HG03039 (cell line): ENCODE results near the gene RORC.
"Not testable (repeated sequence)": the region's sequence is repeated elsewhere in the genome, so short reads cannot be mapped to it uniquely, and the experiment has no call there.

Source experiments
- ATAC-seq: cut with Tn5 transposase; IDR thresholded peaks from one replicate; pipeline ENCODE4 v1.9.1; 2021; ENCODE audit warnings: mild to moderate bottlenecking, moderate library complexity; ENCODE audit not compliant: unreplicated experiment

The RORC gene

DNA sequence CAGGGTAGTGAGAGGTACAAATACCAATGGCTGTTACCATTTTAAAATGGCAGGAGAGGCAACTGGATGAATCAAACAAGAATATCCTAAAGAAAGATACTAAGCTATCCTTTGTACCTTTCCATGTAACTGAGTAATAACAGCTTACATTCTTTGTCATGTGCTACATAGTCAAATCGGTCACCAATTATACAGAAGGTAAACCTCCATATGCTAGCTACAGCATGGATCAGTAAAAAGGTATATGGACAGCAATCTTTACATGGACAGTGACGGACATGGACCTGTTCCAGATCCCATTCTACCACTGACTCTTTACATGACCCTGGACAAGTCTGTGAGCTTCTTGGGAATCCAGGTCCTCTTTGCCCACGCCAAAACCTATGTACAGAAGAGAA is 54.9 kb downstream of the RORC start:
- no peak for ATAC-seq

DNA sequence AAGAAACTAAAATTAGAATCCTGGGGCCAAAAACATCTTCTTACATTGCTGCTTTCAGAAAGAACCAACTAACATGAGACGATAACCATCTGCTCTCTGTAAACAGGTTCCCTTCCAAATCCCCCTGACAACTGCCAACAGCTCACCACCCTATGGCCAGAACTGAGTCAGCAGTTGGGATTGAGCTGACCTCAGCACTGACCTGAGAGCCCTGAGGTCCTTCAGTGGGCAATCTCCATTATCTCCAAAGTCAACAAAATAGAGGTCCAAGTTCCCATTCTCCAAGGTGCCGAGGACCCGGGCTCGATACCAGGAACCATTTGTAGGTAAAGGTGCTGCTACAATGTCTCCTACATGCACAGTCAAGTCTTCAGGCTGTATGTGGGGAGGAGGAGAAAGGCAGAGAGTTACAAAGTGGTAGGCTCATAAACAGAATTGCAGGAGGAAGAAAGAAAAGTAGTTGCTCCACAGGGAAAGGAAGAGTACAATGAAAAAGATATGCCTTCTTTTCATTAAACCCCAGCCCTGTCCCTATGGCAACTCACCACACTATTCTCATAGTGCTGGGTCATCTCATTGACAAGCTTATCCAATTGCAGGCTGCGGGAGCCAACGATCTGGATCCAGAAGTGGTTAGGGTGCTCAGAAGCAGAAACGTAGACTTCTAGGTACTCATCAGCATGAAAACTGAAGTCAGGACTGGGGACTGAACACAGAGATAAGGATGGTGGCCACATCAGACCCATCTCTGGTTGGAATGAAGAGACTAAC is 55.5 kb downstream of the RORC start:
- ATAC-seq = no peak

DNA sequence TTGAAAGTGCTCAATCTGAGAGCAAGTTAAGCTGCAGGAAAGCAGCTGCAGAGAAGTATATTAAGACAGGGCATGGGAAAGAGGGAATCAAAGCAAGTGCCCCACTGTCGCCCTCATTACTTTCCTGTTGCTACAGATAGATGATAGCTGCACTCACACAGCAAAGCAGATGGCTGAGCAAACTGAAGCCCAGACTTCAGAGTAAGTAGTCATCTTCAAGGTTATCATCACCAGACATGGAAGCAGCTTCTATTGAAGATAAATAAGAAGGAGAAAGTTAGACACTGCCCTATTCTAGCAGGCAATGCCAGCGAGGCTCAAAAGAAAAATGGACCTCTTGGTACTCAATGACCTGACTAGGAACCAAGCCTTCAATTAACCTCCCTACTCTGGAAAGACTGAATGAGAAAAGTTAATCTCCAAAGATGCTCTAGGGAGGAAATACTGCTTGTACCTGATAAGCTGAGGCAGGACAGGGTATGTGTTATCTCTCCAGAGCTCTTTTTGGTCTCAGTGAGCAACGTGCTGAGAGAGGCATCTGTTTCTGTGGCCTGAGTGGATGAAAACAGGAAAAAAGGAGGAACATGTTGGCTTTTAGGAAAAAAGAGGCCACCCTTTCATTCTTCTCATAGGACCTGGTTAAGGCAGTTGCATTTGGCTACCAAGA is 57.2 kb downstream of the RORC start:
- no peak for ATAC-seq

DNA sequence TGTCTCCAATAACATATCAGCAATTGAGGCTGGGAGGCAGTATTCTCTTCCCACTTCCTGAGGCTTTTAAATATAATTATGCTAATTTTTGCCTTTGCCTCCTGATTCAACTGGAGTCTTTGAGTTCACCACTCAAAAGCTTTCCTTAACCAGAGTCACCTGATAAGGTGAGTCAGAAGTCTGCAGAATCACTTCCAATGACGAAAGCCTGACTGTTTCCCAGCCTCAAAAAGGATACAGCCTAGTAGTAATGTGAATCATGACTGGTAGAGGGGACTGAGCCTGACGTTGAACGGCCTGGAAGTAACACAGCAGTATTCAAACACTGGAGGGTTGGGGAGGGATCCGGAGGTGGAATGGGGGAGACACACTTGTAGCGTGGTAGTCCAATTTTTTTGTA is 57.9 kb downstream of the RORC start:
- no peak for ATAC-seq

DNA sequence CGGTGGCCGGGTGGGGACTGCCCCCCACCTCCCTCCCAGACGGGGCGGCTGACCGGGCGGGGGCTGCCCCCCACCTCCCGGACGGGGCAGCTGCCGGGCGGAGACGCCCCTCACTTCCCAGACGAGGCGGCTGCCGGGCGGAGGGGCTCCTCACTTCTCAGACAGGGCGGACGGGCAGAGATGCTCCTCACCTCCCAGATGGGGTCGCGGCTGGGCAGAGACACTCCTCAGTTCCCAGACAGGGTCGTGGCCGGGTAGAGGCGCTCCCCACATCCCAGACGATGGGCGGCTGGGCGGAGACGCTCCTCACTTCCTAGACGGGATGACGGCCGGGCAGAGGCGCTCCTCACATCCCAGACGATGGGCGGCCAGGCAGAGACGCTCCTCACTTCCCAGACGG is 62.3 kb downstream of the RORC start:
- ATAC-seq = not testable (repeated sequence)

DNA sequence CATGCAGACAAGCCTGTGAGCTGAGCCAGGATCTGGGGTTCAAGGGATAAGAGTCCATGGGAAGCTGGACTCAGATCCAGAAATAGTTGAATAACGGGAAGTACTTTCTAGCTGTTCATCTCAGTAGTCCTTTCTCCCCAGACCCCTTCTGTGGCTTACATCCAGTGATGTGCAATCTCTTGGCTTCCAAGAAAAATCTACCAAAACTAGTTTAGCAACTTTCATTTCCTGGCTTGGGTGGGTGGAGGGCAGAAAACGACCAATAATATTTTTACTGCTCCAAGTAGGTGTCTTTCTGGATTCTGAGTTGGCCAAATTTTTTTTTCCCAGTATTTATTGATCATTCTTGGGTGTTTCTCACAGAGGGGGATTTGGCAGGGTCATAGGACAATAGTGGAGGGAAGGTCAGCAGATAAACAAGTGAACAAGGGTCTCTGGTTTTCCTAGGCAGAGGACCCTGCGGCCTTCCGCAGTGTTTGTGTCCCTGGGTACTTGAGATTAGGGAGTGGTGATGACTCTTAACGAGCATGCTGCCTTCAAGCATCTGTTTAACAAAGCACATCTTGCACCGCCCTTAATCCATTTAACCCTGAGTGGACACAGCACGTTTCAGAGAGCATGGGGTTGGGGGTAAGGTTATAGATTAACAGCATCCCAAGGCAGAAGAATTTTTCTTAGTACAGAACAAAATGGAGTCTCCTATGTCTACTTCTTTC is 63.1 kb downstream of the RORC start:
- ATAC-seq = not testable (repeated sequence)

DNA sequence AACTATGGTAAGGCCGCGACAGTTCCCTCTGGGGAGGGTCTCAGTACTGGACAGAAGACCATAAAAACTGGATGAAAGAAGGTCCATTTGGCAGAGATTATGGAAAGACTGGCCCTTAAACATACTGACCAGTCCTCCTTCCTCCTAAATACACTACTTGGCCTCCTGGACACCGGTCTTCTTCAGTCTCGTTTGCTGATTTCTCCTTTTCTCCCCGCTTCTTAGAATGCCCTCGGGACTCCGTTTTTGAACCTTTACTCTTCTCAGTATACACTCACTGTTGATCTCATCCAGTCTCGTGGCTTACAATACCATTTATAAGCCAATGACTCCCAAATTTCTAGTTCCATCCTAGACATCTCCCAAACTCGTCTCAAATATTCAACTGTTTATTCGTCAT is 67.6 kb downstream of the RORC start:
- ATAC-seq = no peak

DNA sequence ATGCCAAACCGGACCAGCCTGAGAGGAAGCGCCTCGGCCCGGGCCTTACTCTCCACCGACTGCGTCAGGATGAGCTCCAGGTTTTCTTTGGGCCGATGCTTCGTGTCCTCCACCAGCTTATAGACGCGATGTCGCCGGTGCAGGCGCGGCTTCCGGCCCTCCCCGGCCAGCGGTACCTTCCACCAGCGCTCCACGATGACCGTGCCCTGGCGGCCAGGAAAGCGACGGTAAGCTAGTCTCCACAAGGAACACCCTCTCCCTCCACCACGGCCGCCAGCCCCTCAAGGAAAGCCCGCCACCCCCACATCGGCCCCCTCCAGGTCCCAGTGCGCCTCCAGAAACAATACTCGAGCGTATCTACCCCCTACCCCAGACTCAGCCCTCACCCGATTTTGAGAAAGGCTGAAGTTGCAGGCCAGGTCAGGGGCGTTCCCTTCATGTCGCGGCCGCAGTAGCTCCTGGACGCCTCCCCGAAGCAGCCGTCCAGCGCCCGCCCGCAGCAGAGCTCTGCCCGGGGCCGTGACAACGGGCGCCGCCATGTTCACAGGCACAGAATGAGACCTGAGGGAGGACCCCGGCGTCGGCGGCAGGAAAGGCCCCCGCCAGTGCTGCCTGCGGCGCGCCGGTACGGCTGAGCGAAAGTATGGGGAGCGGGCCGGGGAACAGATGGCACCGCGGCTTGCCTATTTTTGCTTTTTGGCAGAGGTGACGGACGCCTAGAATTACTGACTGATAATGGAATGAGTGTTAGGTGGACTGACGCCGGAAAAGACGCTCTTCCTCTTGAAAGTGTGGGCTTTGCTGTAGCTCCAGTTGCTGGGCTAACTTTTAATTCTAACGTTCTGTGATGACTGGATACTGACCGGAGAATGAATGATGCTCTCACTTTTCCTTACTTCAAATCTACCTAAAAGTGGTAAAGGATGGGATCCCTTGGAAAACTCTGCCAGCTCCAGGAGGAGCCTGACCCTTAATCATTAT is 68.4 kb downstream of the RORC start, which contains the start of gene MRPL9:
MRPL9 (minus strand) TSS at position 556 of the 981 bp plus-strand sequence; CDS start at position 539, 17 bp downstream.
- ATAC-seq = peak; percentile 89

DNA sequence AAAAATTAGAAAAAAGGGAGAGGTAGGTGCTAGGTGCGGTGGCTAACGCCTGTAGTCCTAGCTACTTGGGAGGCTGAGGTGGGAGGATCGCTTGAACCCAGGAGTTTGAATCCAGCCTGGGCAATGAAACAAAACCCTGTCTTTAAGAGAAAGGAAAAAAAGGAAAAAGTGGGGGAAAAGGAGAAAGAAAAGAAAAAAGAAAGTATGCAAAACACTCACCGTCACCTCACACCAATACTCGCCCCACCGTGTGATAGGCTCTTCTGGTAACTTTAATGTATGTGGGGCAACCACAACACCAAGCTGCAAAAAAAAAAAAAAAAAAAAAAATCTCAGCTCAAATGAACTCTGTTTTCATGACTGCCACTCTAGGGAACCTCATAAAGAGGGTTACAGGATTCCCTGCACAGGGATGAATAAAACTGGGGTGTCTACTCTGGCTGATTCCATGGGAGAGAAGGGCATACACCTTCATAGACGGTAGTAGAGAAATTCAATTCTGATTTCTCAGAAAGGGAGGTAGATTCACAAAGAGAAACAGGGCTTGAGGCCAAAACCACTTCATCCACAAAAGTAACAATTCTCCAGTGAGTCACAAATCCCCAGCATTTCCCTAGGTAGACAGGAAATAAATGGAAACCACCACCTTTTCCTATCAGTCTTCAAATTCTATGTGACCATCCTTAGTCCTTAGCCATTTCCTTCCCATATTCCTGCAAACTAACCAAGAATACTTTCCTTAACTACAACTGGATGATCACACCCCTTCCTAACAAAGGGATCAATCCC is 70.8 kb downstream of the RORC start:
- ATAC-seq = no peak

DNA sequence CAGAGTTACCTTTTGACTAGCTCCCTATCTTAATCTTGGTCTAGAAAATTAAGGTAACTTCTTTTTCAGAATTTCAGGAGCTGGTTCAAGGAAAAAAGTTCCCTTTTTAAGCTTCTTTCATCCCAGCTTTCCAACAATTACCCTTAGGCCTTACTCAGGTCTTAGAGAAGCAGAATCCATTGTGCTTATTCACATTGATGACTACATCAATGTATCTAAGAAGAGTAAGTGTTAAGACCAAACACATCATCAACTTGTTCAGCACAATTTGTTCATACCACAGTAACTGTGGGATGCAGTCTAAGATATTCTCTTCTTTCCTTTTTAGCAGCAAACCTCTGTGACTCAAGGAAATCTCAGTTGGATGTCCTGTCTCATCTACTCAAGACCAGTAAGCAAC is 72.4 kb downstream of the RORC start:
- no peak for ATAC-seq

DNA sequence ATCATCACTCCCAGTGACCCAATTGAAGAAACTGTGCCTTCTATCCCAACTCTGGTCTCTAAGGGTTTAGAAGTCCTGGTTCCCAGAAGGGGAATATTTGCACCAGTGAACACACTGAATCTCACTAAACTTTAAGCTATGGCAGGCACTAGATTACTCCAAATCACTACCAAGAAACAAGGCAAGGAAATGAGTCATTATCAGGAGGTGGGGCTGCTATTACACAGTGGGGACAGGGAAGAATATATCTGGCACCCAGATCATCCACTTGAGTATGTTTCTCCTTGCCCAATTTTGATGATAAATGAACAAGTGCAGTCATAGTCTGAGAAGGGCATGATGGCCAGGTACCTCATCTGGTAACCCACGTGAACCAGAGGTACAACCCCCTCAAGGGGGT is 75.3 kb downstream of the RORC start:
- ATAC-seq = no peak
